NCI-H1417 (cell line): ENCODE data around the gene RPL41.
"Not testable (repeated sequence)": the region's sequence is repeated elsewhere in the genome, so short reads cannot be mapped to it uniquely, and the experiment has no call there.

Experiments
- DNase-seq, 3 experiments: peaks; one replicate each; lab custom pipeline; 2025; lab: John Stamatoyannopoulos, UW

RPL41 gene

DNA sequence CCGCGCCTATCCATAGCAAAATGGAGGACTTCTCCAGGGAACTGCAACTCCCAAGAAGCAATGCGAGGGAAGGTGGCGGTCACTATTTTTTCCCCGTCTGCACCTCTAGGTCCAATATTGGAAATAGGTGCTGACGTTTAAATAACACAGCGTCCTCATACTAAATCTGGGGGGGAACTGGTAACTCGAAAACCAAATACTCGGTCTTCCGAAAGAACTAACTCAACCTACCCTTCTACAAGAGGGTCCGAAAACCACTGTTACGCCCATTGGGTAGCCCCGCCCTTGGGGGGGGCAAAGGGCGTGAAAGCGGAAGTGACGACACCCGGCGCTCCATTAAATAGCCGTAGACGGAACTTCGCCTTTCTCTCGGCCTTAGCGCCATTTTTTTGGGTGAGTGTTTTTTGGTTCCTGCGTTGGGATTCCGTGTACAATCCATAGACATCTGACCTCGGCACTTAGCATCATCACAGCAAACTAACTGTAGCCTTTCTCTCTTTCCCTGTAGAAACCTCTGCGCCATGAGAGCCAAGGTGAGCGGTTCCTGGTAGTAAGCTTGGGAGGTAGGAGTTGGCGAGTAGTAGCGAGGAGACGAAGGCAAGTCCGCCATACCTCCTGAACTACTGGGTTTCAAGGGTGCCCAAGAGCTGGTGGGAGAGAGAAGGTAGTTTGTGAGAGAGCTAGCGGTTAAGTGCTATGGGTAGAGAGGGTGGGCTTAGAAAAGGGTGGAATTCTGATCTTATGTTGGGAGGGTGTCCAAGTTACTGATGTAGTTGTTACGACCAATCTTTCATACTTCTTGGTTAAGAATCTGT lies at the start of gene RPL41:
TSS of gene RPL41 (plus strand) at position 367 of the 815 bp plus-strand sequence.
- DNase-seq: peak; percentile 98 to 99 (median 99)

- DNase-seq: no peak
Measured at GRCh38 chr12:56071648-56072047, 44.8 kb upstream of the RPL41 start.

GRCh38 chr12:56074396-56074795 lies 42.0 kb upstream of the RPL41 start:
- DNase-seq: no peak

DNA sequence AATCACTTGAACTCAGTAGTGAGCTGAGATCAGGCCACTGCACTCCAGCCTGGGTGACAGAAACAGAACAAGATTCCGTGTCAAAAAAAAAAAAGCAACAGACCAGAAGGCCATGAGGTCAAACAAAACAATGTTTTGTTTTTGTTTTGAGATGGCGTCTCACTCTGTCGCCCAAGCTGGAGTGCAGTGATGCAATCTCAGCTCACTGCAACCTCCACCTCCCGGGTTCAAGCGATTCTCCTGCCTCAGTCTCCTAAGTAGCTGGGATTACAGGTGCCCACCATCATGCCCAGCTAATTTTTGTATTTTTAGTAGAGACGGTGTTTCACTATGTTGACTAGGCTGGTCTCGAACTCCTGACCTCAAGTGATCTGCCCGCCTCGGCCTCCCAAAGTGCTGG lies 38.5 kb upstream of the RPL41 start:
- not testable (repeated sequence) for DNase-seq

DNA sequence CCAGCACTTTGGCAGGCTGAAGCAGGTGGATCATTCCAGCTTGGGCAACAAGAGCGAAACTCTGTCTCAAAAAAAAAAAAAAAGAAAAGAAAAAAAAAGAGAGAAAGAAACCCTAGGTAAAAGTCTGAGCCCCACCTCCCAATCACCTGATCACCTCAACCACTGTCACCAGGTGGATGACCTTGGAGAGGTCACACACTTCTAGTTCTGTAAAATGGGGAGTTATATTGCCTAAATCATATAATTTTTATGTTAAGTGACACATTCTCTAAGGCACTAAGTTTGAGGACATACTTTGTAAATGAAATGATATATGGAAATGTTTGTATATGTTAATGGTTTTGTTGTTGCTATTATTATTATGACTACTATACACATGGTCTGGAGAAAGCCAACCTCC lies 38.0 kb upstream of the RPL41 start:
- no peak for DNase-seq

DNA sequence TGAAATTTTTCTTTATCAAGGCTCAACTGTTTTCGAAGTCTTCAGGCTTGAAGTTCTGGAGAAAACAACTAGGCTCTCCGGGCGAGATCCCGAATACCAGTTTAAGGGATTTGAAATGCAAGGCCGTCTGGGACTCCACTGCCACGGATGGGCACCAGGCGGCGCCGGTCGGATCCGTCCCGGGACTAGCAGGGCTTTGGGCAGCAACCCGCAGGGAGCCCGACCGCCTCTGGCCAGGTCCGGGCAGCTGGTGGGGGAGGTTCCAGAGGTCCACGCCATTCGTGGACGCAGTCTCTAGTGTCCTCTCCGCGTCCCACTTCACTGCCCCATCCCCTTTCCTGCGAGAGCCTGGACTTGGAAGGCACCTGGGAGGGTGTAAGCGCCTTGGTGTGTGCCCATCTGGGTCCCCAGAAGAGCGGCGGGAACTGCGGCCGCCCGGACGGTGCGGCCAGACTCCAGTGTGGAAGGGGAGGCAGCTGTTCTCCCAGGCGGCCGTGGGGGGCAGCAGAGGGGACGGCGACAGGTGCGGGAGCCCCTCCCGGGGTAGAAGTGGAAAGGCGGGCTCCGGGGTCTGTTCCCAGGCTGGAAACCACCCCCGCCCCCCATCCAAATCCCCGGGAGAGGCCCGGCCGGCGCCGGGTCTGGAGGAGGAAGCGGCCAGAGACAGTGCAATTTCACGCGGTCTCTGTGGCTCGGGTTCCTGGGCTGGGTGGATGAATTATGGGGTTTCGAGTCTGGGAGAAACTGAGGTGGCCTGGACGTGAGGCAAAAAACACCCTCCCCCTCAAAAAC lies 37.3 kb upstream of the RPL41 start:
- peak; percentile 32 to 72 (median 70) for DNase-seq

DNA sequence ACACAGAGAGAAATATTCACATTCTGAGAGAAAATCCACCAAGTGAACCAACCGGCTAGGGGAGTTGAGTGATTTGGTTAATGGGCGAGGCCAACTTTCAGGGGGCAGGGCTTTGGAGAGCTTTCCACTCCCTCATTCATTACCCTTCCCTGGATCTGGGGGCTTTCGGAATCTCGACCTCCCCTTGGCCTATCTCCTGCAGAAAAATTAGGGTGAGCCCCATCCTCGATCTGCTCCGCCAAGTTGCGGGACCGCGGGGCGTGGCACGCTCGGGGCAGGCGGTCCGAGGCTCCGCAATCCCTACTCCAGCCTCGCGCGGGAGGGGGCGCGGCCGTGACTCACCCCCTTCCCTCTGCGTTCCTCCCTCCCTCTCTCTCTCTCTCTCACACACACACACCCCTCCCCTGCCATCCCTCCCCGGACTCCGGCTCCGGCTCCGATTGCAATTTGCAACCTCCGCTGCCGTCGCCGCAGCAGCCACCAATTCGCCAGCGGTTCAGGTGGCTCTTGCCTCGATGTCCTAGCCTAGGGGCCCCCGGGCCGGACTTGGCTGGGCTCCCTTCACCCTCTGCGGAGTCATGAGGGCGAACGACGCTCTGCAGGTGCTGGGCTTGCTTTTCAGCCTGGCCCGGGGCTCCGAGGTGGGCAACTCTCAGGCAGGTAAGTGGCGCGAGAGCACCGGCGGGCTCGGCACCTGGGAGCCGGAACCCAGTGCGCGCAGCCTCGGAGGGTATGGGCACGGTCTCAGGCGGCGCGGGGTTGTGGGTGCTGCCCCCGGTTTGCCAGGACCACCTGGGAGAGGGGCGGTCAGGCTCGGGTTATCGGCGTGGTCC lies 36.5 kb upstream of the RPL41 start, which contains the start of gene ERBB3:
TSS of gene ERBB3 (plus strand) at position 443 of the 833 bp plus-strand sequence. CDS start at position 579, 136 bp downstream.
- peak; percentile 62 to 85 (median 82) for DNase-seq

- no peak for DNase-seq
Measured at GRCh38 chr12:56080556-56081138, 35.8 kb upstream of the RPL41 start.

DNA sequence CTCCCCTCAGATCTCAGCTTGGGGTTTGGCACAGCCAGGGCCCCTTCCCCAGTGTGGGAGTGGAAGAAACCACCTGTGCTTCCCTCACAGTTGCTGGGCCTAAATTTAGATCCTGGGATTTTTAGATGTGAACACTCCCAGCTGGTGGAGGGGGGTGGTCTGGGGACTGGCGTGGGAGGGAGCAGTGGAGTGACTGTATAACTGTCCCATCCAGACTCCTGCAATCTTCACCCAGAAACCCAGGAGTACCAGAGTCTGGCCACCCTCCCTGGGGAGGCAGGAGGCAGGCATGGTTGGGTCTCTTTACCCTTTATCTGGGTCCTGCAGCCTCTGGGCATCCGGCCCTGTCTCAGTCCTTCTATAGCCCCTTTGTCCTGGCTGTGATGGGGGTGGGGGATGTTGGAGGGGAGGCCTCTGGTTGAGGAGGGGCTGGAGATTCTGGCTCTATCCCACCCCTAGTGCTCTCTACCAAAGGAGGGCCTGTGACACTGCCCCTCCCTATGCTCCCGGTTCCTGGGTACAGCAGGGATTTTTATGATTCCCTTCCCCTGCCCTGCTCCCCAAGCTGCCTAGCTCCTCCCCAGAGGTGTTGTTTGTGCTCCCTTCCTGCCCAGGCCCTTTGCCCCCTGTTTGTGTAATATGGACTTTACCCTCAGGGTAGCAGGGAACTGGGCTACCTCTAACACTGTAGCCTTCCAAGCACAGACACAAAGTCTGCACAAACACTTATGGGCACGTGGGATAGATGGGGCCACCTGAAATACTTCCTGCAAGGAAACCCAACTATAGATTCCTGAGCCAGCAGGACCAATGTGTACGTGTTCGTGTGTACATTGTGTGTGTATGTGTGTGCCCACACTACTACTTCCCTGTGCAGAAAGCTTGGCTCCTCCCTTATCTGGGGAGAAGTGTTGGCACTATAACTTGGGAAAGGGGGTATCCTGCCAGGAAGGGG lies 34.8 kb upstream of the RPL41 start:
- DNase-seq: no peak

- no peak for DNase-seq
Measured at GRCh38 chr12:56082382-56082781, 34.1 kb upstream of the RPL41 start.

- DNase-seq: no peak
Measured at GRCh38 chr12:56082967-56083366, 33.5 kb upstream of the RPL41 start.

DNA sequence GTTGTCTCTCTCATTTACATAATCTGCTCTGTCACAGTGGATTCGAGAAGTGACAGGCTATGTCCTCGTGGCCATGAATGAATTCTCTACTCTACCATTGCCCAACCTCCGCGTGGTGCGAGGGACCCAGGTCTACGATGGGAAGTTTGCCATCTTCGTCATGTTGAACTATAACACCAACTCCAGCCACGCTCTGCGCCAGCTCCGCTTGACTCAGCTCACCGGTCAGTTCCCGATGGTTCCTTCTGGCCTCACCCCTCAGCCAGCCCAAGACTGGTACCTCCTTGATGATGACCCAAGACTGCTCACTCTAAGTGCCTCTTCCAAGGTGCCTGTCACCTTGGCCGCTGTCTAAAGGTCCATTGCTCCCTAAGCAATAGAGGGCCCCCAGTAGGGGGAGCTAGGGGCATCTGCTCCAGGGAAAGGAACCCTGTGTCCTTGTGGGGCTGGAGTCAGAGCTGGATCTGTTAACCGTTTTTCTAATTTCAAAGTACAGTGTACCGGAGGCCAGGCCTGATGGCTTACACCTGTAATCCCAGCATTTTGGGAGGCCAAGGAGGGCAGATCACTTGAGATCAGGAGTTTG lies 31.4 kb upstream of the RPL41 start:
- peak in 1 of 3 experiments; percentile 6 for DNase-seq

DNA sequence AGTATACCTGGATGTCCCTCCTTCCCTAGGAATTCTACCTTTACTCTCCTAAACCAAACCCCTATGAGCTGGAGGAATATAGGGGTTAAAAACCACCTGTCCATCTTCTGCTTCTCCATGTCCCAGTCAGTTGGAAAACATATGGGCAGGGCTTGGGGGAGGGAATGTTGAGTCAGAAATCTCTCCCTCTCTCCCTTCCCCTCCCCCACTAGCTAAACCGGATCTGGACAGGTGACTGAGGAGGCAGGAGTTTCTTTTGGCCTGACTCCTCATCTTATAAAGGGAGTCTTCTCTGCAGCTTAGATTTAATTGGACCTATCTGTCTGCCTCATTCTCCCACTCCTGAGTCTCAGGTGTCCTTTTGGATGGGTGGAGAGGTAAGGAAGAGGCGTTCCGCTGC lies 30.3 kb upstream of the RPL41 start:
- DNase-seq: no peak

DNA sequence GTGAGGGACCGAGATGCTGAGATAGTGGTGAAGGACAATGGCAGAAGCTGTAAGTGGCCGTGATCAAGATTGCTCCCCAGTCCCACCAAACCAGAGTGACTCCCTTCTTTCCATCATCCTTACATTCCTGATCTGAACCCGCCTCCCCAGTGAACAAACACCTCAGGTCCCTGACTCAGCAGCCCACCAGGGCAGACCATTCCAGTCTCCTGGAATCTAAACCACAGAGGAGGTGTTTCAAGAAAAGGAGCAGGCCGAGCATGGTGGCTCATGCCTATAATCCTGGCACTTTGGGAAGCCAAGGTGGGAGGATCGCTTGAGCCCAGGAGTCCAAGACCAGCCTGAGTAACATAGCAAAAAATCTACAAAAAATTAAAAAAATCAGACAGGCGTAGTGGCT lies 29.8 kb upstream of the RPL41 start:
- DNase-seq: no peak

- peak; percentile 14 to 59 (median 18) for DNase-seq
Measured at GRCh38 chr12:56087220-56087619, 29.2 kb upstream of the RPL41 start.

GRCh38 chr12:56097738-56098137 lies 18.7 kb upstream of the RPL41 start:
- no peak for DNase-seq

DNA sequence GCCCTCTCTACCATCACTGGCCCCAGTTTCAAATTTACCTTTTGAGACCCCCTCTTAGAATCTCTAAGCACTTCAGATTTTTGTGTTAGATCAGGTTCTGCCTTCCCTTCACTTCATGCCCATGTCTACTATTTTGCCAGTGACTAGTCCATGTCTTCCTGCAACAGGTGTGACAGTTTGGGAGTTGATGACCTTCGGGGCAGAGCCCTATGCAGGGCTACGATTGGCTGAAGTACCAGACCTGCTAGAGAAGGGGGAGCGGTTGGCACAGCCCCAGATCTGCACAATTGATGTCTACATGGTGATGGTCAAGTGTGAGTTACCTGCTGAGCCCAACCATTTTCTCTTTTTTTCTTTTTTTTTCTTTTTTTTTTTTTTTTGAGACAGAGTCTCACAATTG lies 17.8 kb upstream of the RPL41 start:
- DNase-seq: peak in 1 of 3 experiments; percentile 20

DNA sequence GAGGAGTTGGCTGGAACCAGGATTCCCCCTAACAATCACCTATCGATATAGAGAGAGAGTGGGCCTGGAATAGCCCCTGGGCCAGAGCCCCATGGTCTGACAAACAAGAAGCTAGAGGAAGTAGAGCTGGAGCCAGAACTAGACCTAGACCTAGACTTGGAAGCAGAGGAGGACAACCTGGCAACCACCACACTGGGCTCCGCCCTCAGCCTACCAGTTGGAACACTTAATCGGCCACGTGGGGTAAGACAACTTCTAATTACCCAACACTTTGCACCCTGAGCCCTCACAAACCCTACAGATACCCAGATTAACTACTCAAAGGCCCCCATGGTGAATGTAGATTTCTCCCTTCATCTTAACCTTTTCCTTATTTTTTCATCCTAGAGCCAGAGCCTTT lies 16.6 kb upstream of the RPL41 start:
- DNase-seq: no peak

DNA sequence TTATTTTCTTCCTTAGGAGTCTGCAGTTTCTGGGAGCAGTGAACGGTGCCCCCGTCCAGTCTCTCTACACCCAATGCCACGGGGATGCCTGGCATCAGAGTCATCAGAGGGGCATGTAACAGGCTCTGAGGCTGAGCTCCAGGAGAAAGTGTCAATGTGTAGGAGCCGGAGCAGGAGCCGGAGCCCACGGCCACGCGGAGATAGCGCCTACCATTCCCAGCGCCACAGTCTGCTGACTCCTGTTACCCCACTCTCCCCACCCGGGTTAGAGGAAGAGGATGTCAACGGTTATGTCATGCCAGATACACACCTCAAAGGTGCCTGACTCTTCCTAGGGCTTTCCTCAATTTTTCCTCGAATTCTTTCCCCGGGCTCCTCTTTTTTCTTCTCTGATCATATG lies 15.4 kb upstream of the RPL41 start:
- no peak for DNase-seq

GRCh38 chr12:56102683-56103065 lies 13.8 kb upstream of the RPL41 start:
- no peak for DNase-seq
